BE2C (cell line): Measurements from ENCODE around the gene SMPX.

Source experiments
- DNase-seq: peaks from one replicate; pipeline ENCODE4 v3.0.0-alpha.2; 2020
- H3K27me3 ChIP-seq: fragments of 250-450 bp; sonication (Bioruptor Pico); 2 replicates; pipeline ENCODE4 v1.5.1; 2020; ENCODE audit warnings: mild to moderate bottlenecking
- H3K36me3 ChIP-seq: fragments of 250-450 bp; sonication (Bioruptor Pico); 2 replicates; pipeline ENCODE4 v1.5.1; 2020; ENCODE audit warnings: mild to moderate bottlenecking
- H3K4me1 ChIP-seq: fragments of 250-450 bp; sonication (Bioruptor Pico); 2 replicates; pipeline ENCODE4 v1.5.1; 2020
- H3K4me3 ChIP-seq: 2 replicates; pipeline ENCODE4 v1.5.1; 2011; ENCODE audit warnings: low read depth, low read length
- H3K9me3 ChIP-seq: fragments of 250-450 bp; sonication (Bioruptor Pico); 2 replicates; pipeline ENCODE4 v1.5.1; 2020
- CTCF ChIP-seq: IDR thresholded peaks from 2 replicates; pipeline ENCODE4 v1.5.1; 2012; ENCODE audit warnings: mild to moderate bottlenecking, low read depth, low read length

Gene SMPX

GRCh38 chrX:21735038-21735767 lies 22.7 kb downstream of the SMPX start:
- Histone ChIP-seq H3K4me1 (no peaks in the 10 kb centered on the region), H3K27me3 (no peaks in the 10 kb centered on the region), H3K36me3 (no peaks in the 10 kb centered on the region), H3K9me3 (no peaks in the 10 kb centered on the region), H3K4me3 (no peak overlapping the region)
- no peak for DNase-seq
- TF ChIP-seq CTCF = no peak

- Histone ChIP-seq H3K4me1 (no peaks in the 10 kb centered on the region), H3K9me3 (no peaks in the 10 kb centered on the region), H3K4me3 (no peak overlapping the region), H3K27me3 (no peaks in the 10 kb centered on the region), H3K36me3 (no peaks in the 10 kb centered on the region)
- TF ChIP-seq CTCF = no peak
- no peak for DNase-seq
These were observed 23.7 kb downstream of the SMPX start for GRCh38 chrX:21734175-21734574.

- no peak for DNase-seq
- H3K27me3 ChIP-seq = no peaks in the 10 kb centered on the region
- no peaks in the 10 kb centered on the region for H3K4me1 ChIP-seq
- H3K36me3 ChIP-seq = no peaks in the 10 kb centered on the region
- H3K4me3 ChIP-seq = no peak overlapping the region
- TF ChIP-seq CTCF = no peak
- no peaks in the 10 kb centered on the region for H3K9me3 ChIP-seq
These were observed 24.2 kb downstream of the SMPX start for GRCh38 chrX:21733705-21734104.

DNA sequence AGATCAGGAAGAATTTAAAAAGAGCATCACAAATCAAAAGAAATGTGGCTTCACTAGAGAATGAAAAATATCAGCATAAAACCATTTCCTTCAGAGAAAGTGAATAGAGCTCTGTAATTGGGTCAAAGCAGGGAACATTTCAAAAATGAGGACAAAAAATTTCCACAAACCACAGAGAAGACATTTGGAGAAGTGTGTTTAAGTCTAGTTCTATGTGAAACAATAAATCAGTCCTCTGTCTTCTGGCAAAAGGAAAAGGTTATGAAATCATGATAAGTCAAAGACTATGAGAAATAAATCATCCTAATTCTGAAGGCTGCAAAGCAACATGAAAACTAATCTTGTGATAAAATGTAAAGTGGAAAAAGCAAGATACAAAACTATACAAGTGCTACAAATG lies 27.9 kb downstream of the SMPX start:
- Histone ChIP-seq H3K9me3 (no peaks in the 10 kb centered on the region), H3K36me3 (no peaks in the 10 kb centered on the region), H3K27me3 (no peaks in the 10 kb centered on the region), H3K4me3 (no peak overlapping the region), H3K4me1 (no peaks in the 10 kb centered on the region; the same call in 1 of the 2 replicates)
- TF ChIP-seq CTCF = no peak
- DNase-seq = no peak

GRCh38 chrX:21728276-21728968 lies 29.5 kb downstream of the SMPX start:
- Histone ChIP-seq H3K27me3 (no peaks in the 10 kb centered on the region), H3K4me1 (peaks cover 3% of the 10 kb centered on the region; the same call in 1 of the 2 replicates), H3K36me3 (no peaks in the 10 kb centered on the region), H3K4me3 (no peak overlapping the region), H3K9me3 (no peaks in the 10 kb centered on the region)
- no peak for TF ChIP-seq CTCF
- DNase-seq = no peak

GRCh38 chrX:21725916-21726315 lies 32.0 kb downstream of the SMPX start:
- no peak for DNase-seq
- no peaks in the 10 kb centered on the region for H3K27me3 ChIP-seq
- H3K36me3 ChIP-seq = no peaks in the 10 kb centered on the region
- peaks cover 4% of the 10 kb centered on the region; the same call in 1 of the 2 replicates for H3K4me1 ChIP-seq
- no peak for TF ChIP-seq CTCF
- H3K4me3 ChIP-seq = no peak overlapping the region
- H3K9me3 ChIP-seq = no peaks in the 10 kb centered on the region
